ENCODE results near the gene CDH7.
A peak's percentile ranks its signal among the peaks of the same experiment; 100 is the strongest.

Gene CDH7

DNA sequence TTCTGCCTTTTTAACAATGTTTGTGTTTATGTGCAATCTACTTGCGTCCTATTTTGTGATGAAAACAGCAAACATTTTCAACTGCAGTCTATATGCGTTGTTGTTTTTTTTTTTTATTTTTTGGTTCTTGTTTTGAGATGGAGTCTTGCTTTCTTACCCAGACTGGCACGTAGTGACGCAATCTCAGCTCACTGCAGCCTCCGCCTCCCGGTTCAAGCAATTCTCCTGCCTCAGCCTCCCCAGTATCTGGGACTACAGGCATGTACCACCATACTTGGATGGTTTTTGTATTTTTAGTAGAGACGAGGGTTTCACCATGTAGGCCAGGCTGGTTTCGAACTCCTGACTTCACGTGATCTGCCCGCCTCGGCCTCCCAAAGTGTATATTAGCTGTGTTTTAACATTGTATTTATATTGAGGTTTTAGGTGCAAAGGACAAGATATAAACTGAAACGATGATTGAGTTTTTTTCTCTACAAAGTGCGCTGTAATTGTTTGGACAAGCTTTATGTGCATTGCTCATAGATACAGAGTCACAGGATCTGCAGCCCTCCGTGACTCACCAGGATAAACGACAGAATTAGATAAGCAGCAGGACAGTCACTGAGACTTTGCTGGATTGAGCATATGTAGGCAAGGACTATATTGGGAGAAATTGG lies 17.4 kb downstream of the CDH7 start:
- peak; percentile 80 for DNase-seq
- Histone ChIP-seq H4K91ac (ENCODE audit: low read length) (no peak overlapping the region), H3K18ac (ENCODE audit: low read depth in 1 of 2, low read length in 2 of 2) (no peak overlapping the region), H3K23ac (ENCODE audit: low read length in 2 of 2) (no peak overlapping the region), H3K14ac (ENCODE audit: low read length in 2 of 2) (no peak overlapping the region), H2BK120ac (ENCODE audit: low read depth, low read length) (no peak overlapping the region), H3K4me3 (ENCODE audit: insufficient read depth in 1 of 2, low read depth in 1 of 2, low read length in 2 of 2) (no peak overlapping the region), H2BK15ac (ENCODE audit: low read depth, poor library complexity, severe bottlenecking) (no peak overlapping the region), H3K4me1 (ENCODE audit: control insufficient read depth, insufficient read depth, low read depth, low read length) (no peaks in the 10 kb centered on the region), H3K27me3 (ENCODE audit: control insufficient read depth in 1 of 2, insufficient read depth in 1 of 2, low read length in 2 of 2) (no peaks in the 10 kb centered on the region), H2AK5ac (ENCODE audit: low read length, severe bottlenecking) (no peak overlapping the region), H4K8ac (ENCODE audit: low read length) (no peak overlapping the region), H2BK12ac (ENCODE audit: low read length in 2 of 2) (no peak overlapping the region), H3K27ac (ENCODE audit: low read length, poor library complexity, severe bottlenecking) (no peak overlapping the region), H3K36me3 (ENCODE audit: control insufficient read depth in 1 of 2, insufficient read depth in 2 of 2, low read depth in 1 of 2, low read length in 2 of 2) (no peaks in the 10 kb centered on the region), H3K9me3 (ENCODE audit: control insufficient read depth, low read length) (no peaks in the 10 kb centered on the region), H3K79me1 (replicated peaks; ENCODE audit: low read length, poor library complexity, severe bottlenecking) (no peaks in the 10 kb centered on the region), H2BK5ac (ENCODE audit: low read depth, low read length, poor library complexity, severe bottlenecking) (no peak overlapping the region), H3K4ac (ENCODE audit: low read depth in 1 of 2, low read length in 2 of 2) (no peak overlapping the region), H2AFZ (ENCODE audit: low read depth, low read length) (no peak overlapping the region), H3K9ac (ENCODE audit: low read length) (no peak overlapping the region), H3K4me2 (ENCODE audit: low read length, poor library complexity, severe bottlenecking) (no peak overlapping the region)
- WGBS, result 67% methylated on average over 15 of the region's 15 CpGs

DNA sequence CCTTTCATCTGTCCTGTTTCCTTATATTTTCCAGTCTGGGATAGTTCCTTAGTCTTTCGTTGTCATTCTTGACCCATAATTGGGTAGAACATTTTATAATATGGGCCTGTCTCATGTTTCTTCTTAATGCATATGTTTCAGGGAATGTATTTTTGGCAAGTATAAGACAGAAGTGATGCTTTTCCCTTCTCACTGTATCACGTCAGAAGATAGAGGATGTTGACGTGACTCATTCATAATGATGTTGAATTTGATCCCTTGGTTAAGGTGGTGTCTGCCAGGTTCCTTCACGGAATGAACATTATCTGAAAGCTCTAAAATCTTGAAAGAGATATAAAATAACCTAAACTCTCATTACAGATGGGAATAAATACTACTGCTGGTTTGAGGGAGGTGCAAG lies 18.8 kb downstream of the CDH7 start:
- no peak overlapping the region for H2BK5ac ChIP-seq (ENCODE audit: low read depth, low read length, poor library complexity, severe bottlenecking)
- no peak overlapping the region for H3K23ac ChIP-seq (ENCODE audit: low read length in 2 of 2)
- H3K4me2 ChIP-seq (ENCODE audit: low read length, poor library complexity, severe bottlenecking), result no peak overlapping the region
- no peak overlapping the region for H2BK12ac ChIP-seq (ENCODE audit: low read length in 2 of 2)
- no peaks in the 10 kb centered on the region for H3K79me1 ChIP-seq (replicated peaks; ENCODE audit: low read length, poor library complexity, severe bottlenecking)
- no peak overlapping the region for H3K4me3 ChIP-seq (ENCODE audit: insufficient read depth in 1 of 2, low read depth in 1 of 2, low read length in 2 of 2)
- H2BK15ac ChIP-seq (ENCODE audit: low read depth, poor library complexity, severe bottlenecking), result no peak overlapping the region
- no peaks in the 10 kb centered on the region for H3K27me3 ChIP-seq (ENCODE audit: control insufficient read depth in 1 of 2, insufficient read depth in 1 of 2, low read length in 2 of 2)
- H4K91ac ChIP-seq (ENCODE audit: low read length), result no peak overlapping the region
- no peaks in the 10 kb centered on the region for H3K9me3 ChIP-seq (ENCODE audit: control insufficient read depth, low read length)
- no peak overlapping the region for H3K18ac ChIP-seq (ENCODE audit: low read depth in 1 of 2, low read length in 2 of 2)
- H2AK5ac ChIP-seq (ENCODE audit: low read length, severe bottlenecking), result no peak overlapping the region
- no peaks in the 10 kb centered on the region for H3K4me1 ChIP-seq (ENCODE audit: control insufficient read depth, insufficient read depth, low read depth, low read length)
- H3K27ac ChIP-seq (ENCODE audit: low read length, poor library complexity, severe bottlenecking), result no peak overlapping the region
- H2AFZ ChIP-seq (ENCODE audit: low read depth, low read length), result no peak overlapping the region
- no peaks in the 10 kb centered on the region for H3K36me3 ChIP-seq (ENCODE audit: control insufficient read depth in 1 of 2, insufficient read depth in 2 of 2, low read depth in 1 of 2, low read length in 2 of 2)
- no peak overlapping the region for H3K9ac ChIP-seq (ENCODE audit: low read length)
- DNase-seq, result no peak
- no peak overlapping the region for H3K4ac ChIP-seq (ENCODE audit: low read depth in 1 of 2, low read length in 2 of 2)
- WGBS, result 88% methylated on average over 3 of the region's 4 CpGs
- no peak overlapping the region for H2BK120ac ChIP-seq (ENCODE audit: low read depth, low read length)
- no peak overlapping the region for H3K14ac ChIP-seq (ENCODE audit: low read length in 2 of 2)
- H4K8ac ChIP-seq (ENCODE audit: low read length), result no peak overlapping the region

DNA sequence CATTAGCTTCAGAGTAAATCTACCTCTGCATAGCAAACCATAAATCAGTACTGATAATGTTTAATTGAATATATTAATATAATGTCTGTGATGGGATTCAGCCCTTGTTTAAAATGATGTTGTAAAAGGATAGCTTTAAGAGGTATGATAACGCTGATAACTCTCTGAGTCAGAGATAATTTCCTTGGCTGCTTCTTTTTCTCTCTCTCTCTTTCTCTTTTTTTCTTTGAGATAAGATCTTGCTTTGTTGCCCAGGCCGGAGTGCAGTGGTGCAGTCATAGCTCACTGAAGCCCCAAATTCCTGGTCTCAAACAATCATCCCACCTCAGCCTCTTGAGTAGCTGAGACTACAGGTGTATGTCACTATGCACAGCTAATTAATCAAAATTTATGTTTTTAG lies 35.7 kb downstream of the CDH7 start:
- Histone ChIP-seq H3K79me1 (replicated peaks; ENCODE audit: low read length, poor library complexity, severe bottlenecking) (no peaks in the 10 kb centered on the region), H3K36me3 (ENCODE audit: control insufficient read depth in 1 of 2, insufficient read depth in 2 of 2, low read depth in 1 of 2, low read length in 2 of 2) (no peaks in the 10 kb centered on the region), H4K91ac (ENCODE audit: low read length) (no peak overlapping the region), H2AFZ (ENCODE audit: low read depth, low read length) (no peak overlapping the region), H3K4me3 (ENCODE audit: insufficient read depth in 1 of 2, low read depth in 1 of 2, low read length in 2 of 2) (no peak overlapping the region), H2BK120ac (ENCODE audit: low read depth, low read length) (no peak overlapping the region), H3K9ac (ENCODE audit: low read length) (no peak overlapping the region), H2AK5ac (ENCODE audit: low read length, severe bottlenecking) (no peak overlapping the region), H3K23ac (ENCODE audit: low read length in 2 of 2) (no peak overlapping the region), H2BK5ac (ENCODE audit: low read depth, low read length, poor library complexity, severe bottlenecking) (no peak overlapping the region), H3K4me1 (ENCODE audit: control insufficient read depth, insufficient read depth, low read depth, low read length) (no peaks in the 10 kb centered on the region), H3K27me3 (ENCODE audit: control insufficient read depth in 1 of 2, insufficient read depth in 1 of 2, low read length in 2 of 2) (no peaks in the 10 kb centered on the region), H3K27ac (ENCODE audit: low read length, poor library complexity, severe bottlenecking) (no peak overlapping the region), H4K8ac (ENCODE audit: low read length) (no peak overlapping the region), H3K9me3 (ENCODE audit: control insufficient read depth, low read length) (no peaks in the 10 kb centered on the region), H3K4ac (ENCODE audit: low read depth in 1 of 2, low read length in 2 of 2) (no peak overlapping the region), H2BK15ac (ENCODE audit: low read depth, poor library complexity, severe bottlenecking) (no peak overlapping the region), H3K4me2 (ENCODE audit: low read length, poor library complexity, severe bottlenecking) (no peak overlapping the region), H2BK12ac (ENCODE audit: low read length in 2 of 2) (no peak overlapping the region), H3K18ac (ENCODE audit: low read depth in 1 of 2, low read length in 2 of 2) (no peak overlapping the region), H3K14ac (ENCODE audit: low read length in 2 of 2) (no peak overlapping the region)
- DNase-seq, result no peak
- 57% methylated on average over 2 of the region's 2 CpGs for WGBS

DNA sequence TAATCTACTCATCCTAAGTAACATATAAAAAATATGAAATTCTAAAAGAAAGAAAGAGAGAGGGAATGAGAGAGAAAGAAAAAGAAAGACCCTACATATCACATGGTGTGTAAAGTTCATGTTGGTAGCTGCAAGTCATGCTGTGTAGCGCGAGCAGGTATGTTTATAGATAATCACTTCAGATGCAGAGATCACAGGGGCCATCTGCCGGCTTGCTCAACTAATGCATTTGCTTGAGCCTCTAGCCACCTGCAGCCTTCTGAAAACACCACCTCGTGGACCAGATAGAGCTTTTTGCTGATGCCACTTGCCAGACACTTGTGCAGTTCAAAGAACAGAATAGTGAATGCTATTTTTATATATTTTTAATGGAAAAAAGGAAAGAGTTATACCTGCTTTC lies 37.6 kb downstream of the CDH7 start:
- Histone ChIP-seq H3K4me1 (ENCODE audit: control insufficient read depth, insufficient read depth, low read depth, low read length) (no peaks in the 10 kb centered on the region), H2BK120ac (ENCODE audit: low read depth, low read length) (no peak overlapping the region), H2AK5ac (ENCODE audit: low read length, severe bottlenecking) (no peak overlapping the region), H3K18ac (ENCODE audit: low read depth in 1 of 2, low read length in 2 of 2) (no peak overlapping the region), H4K91ac (ENCODE audit: low read length) (no peak overlapping the region), H4K8ac (ENCODE audit: low read length) (no peak overlapping the region), H3K14ac (ENCODE audit: low read length in 2 of 2) (no peak overlapping the region), H2AFZ (ENCODE audit: low read depth, low read length) (no peak overlapping the region), H2BK12ac (ENCODE audit: low read length in 2 of 2) (no peak overlapping the region), H3K79me1 (replicated peaks; ENCODE audit: low read length, poor library complexity, severe bottlenecking) (no peaks in the 10 kb centered on the region), H3K9me3 (ENCODE audit: control insufficient read depth, low read length) (no peaks in the 10 kb centered on the region), H3K4me3 (ENCODE audit: insufficient read depth in 1 of 2, low read depth in 1 of 2, low read length in 2 of 2) (no peak overlapping the region), H3K27ac (ENCODE audit: low read length, poor library complexity, severe bottlenecking) (no peak overlapping the region), H3K4me2 (ENCODE audit: low read length, poor library complexity, severe bottlenecking) (no peak overlapping the region), H3K23ac (ENCODE audit: low read length in 2 of 2) (no peak overlapping the region), H2BK15ac (ENCODE audit: low read depth, poor library complexity, severe bottlenecking) (no peak overlapping the region), H3K27me3 (ENCODE audit: control insufficient read depth in 1 of 2, insufficient read depth in 1 of 2, low read length in 2 of 2) (no peaks in the 10 kb centered on the region), H3K4ac (ENCODE audit: low read depth in 1 of 2, low read length in 2 of 2) (no peak overlapping the region), H3K36me3 (ENCODE audit: control insufficient read depth in 1 of 2, insufficient read depth in 2 of 2, low read depth in 1 of 2, low read length in 2 of 2) (no peaks in the 10 kb centered on the region), H2BK5ac (ENCODE audit: low read depth, low read length, poor library complexity, severe bottlenecking) (no peak overlapping the region), H3K9ac (ENCODE audit: low read length) (no peak overlapping the region)
- WGBS, result 88% methylated on average over 4 of the region's 4 CpGs
- DNase-seq, result no peak

Data from mesenchymal stem cell (in vitro differentiated cells and primary cell).